ENCODE measurements around the gene OSM. TPM values are rescaled to one million over a fixed set of nuclear protein-coding genes. Genes with fewer than 3 reads are reported as not detected.

Gene OSM
- total RNA-seq, 1 donor from 2014 or later = not detected

GRCh38 chr22:30224161-30224857 is 42.3 kb downstream of the OSM start:
- no peaks in the 10 kb centered on the region for H3K27me3 ChIP-seq (ENCODE audit: control insufficient read depth, insufficient read depth, low read length)
- no peak overlapping the region for H3K4me3 ChIP-seq (ENCODE audit: low read depth, low read length)
- no peaks in the 10 kb centered on the region for H3K36me3 ChIP-seq (ENCODE audit: control insufficient read depth, insufficient read depth, low read length)
- TF ChIP-seq CTCF (IDR thresholded peaks at IDR 0.05; ENCODE audit: insufficient read depth, low read length, poor library complexity, severe bottlenecking) = peak; percentile 9
- no peak for DNase-seq (ENCODE audit: low read depth)

- Histone ChIP-seq H3K36me3 (ENCODE audit: control insufficient read depth, insufficient read depth, low read length) (no peaks in the 10 kb centered on the region), H3K4me3 (ENCODE audit: low read depth, low read length) (no peak overlapping the region), H3K27me3 (ENCODE audit: control insufficient read depth, insufficient read depth, low read length) (no peaks in the 10 kb centered on the region)
- TF ChIP-seq CTCF (IDR thresholded peaks at IDR 0.05; ENCODE audit: insufficient read depth, low read length, poor library complexity, severe bottlenecking) = no peak
- no peak for DNase-seq (ENCODE audit: low read depth)
Measured at GRCh38 chr22:30223303-30223702, 43.3 kb downstream of the OSM start.

- no peak for DNase-seq (ENCODE audit: low read depth)
- TF ChIP-seq CTCF (IDR thresholded peaks at IDR 0.05; ENCODE audit: insufficient read depth, low read length, poor library complexity, severe bottlenecking) = no peak
- no peaks in the 10 kb centered on the region for H3K27me3 ChIP-seq (ENCODE audit: control insufficient read depth, insufficient read depth, low read length)
- no peak overlapping the region for H3K4me3 ChIP-seq (ENCODE audit: low read depth, low read length)
- no peaks in the 10 kb centered on the region for H3K36me3 ChIP-seq (ENCODE audit: control insufficient read depth, insufficient read depth, low read length)
Measured at GRCh38 chr22:30222321-30222720, 44.3 kb downstream of the OSM start.

- no peak overlapping the region for H3K4me3 ChIP-seq (ENCODE audit: low read depth, low read length)
- no peaks in the 10 kb centered on the region for H3K36me3 ChIP-seq (ENCODE audit: control insufficient read depth, insufficient read depth, low read length)
- no peak for TF ChIP-seq CTCF (IDR thresholded peaks at IDR 0.05; ENCODE audit: insufficient read depth, low read length, poor library complexity, severe bottlenecking)
- no peak for DNase-seq (ENCODE audit: low read depth)
- no peaks in the 10 kb centered on the region for H3K27me3 ChIP-seq (ENCODE audit: control insufficient read depth, insufficient read depth, low read length)
Measured at GRCh38 chr22:30221121-30221992, 45.3 kb downstream of the OSM start.

- Histone ChIP-seq H3K36me3 (ENCODE audit: control insufficient read depth, insufficient read depth, low read length) (no peaks in the 10 kb centered on the region), H3K4me3 (ENCODE audit: low read depth, low read length) (no peak overlapping the region), H3K27me3 (ENCODE audit: control insufficient read depth, insufficient read depth, low read length) (no peaks in the 10 kb centered on the region)
- TF ChIP-seq CTCF (IDR thresholded peaks at IDR 0.05; ENCODE audit: insufficient read depth, low read length, poor library complexity, severe bottlenecking) = no peak
- DNase-seq (ENCODE audit: low read depth) = no peak
Measured at GRCh38 chr22:30220338-30221012, 46.2 kb downstream of the OSM start.
